HEK293 (cell line): Measurements from ENCODE around the gene MTMR12.

ENCODE experiments used
- ATF2 ChIP-seq: fragments of 450-650 bp; formaldehyde crosslinking; IDR thresholded peaks from 2 replicates; pipeline ENCODE4 v1.5.1; 2016; ENCODE audit warnings: missing biosample characterization, missing genetic modification characterization, low read depth
- YY1 ChIP-seq: fragments of 450-650 bp; formaldehyde crosslinking; IDR thresholded peaks from 2 replicates; pipeline ENCODE4 v1.5.1; 2018; ENCODE audit warnings: missing biosample characterization, missing genetic modification characterization
- YY2 ChIP-seq: fragments of 450-650 bp; formaldehyde crosslinking; IDR thresholded peaks from 2 replicates; pipeline ENCODE4 v1.5.1; 2016; ENCODE audit warnings: missing biosample characterization, missing genetic modification characterization
- ZFP37 ChIP-seq: fragments of 450-650 bp; formaldehyde crosslinking; IDR thresholded peaks from 2 replicates; pipeline ENCODE4 v1.5.1; 2016; ENCODE audit warnings: missing biosample characterization, missing genetic modification characterization
- ZNF174 ChIP-seq: fragments of 450-650 bp; formaldehyde crosslinking; IDR thresholded peaks from 2 replicates; pipeline ENCODE4 v1.5.0; 2017; ENCODE audit warnings: missing biosample characterization, mild to moderate bottlenecking, missing genetic modification characterization
- ZNF24 ChIP-seq: fragments of 450-650 bp; formaldehyde crosslinking; IDR thresholded peaks from 2 replicates; pipeline ENCODE4 v1.5.1; 2016; ENCODE audit warnings: missing biosample characterization, missing genetic modification characterization
- TF ChIP-seq, protein P1 (sequence below): fragments of 450-650 bp; formaldehyde crosslinking; IDR thresholded peaks from 2 replicates; pipeline ENCODE4 v1.5.1; 2017; ENCODE audit warnings: missing biosample characterization, missing genetic modification characterization
- TF ChIP-seq, protein P2 (sequence below): fragments of 450-650 bp; formaldehyde crosslinking; IDR thresholded peaks from 2 replicates; pipeline ENCODE4 v1.5.1; 2016; ENCODE audit warnings: missing biosample characterization, missing genetic modification characterization
- TF ChIP-seq, protein P3 (sequence below): fragments of 450-650 bp; IDR thresholded peaks from 2 replicates; pipeline ENCODE4 v1.5.1; 2018; ENCODE audit warnings: missing biosample characterization, missing genetic modification characterization

DNA sequence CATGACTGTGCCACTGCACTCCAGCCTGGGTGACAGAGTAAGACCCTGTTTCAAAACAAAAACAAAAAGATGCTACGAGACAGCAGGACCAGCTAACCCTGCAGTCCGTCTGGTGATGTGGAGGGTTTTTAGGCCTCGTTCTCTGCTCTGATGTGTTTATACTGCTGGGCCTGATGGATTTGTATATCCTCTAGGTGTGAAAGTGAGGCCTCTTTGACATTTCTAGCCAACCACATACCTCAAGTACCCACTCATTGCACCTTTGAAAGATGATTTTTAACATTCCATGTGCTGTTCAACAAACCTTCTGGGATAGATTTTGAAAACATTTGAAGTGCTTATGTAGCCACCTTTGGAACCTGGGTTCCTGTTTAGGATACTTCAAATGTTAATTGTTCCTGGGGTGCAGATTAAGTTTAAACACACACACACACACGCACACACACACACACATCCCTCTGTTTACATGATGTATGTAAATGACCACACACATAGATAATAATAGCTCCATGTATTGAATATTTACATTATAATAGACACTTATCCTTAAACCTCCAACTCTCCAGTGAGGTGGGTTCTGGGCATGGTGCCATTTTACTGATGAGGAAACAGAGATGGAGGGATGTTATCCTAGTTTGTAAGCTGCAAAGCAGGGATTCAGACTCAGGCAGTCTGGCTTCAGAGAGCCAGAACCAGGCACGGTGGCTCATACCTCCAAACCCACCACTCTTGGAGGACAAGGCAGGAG, 89.8 kb downstream of the MTMR12 start:
- TF ChIP-seq ZNF24 (tag by site-specific recombination) (no peak), ZNF174 (tag by site-specific recombination) (no peak), YY2 (tag by site-specific recombination) (no peak), YY1 (no peak), ATF2 (tag by site-specific recombination) (no peak), ZFP37 (tag by site-specific recombination) (no peak)
- TF ChIP-seq, protein P1, sequence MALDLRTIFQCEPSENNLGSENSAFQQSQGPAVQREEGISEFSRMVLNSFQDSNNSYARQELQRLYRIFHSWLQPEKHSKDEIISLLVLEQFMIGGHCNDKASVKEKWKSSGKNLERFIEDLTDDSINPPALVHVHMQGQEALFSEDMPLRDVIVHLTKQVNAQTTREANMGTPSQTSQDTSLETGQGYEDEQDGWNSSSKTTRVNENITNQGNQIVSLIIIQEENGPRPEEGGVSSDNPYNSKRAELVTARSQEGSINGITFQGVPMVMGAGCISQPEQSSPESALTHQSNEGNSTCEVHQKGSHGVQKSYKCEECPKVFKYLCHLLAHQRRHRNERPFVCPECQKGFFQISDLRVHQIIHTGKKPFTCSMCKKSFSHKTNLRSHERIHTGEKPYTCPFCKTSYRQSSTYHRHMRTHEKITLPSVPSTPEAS: no peak
- TF ChIP-seq, protein P2, sequence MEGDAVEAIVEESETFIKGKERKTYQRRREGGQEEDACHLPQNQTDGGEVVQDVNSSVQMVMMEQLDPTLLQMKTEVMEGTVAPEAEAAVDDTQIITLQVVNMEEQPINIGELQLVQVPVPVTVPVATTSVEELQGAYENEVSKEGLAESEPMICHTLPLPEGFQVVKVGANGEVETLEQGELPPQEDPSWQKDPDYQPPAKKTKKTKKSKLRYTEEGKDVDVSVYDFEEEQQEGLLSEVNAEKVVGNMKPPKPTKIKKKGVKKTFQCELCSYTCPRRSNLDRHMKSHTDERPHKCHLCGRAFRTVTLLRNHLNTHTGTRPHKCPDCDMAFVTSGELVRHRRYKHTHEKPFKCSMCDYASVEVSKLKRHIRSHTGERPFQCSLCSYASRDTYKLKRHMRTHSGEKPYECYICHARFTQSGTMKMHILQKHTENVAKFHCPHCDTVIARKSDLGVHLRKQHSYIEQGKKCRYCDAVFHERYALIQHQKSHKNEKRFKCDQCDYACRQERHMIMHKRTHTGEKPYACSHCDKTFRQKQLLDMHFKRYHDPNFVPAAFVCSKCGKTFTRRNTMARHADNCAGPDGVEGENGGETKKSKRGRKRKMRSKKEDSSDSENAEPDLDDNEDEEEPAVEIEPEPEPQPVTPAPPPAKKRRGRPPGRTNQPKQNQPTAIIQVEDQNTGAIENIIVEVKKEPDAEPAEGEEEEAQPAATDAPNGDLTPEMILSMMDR (tag by site-specific recombination): no peak
- TF ChIP-seq, protein P3, sequence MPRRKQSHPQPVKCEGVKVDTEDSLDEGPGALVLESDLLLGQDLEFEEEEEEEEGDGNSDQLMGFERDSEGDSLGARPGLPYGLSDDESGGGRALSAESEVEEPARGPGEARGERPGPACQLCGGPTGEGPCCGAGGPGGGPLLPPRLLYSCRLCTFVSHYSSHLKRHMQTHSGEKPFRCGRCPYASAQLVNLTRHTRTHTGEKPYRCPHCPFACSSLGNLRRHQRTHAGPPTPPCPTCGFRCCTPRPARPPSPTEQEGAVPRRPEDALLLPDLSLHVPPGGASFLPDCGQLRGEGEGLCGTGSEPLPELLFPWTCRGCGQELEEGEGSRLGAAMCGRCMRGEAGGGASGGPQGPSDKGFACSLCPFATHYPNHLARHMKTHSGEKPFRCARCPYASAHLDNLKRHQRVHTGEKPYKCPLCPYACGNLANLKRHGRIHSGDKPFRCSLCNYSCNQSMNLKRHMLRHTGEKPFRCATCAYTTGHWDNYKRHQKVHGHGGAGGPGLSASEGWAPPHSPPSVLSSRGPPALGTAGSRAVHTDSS (tag by site-specific recombination): no peak
